Liver (tissue), 9 donors: ENCODE measurements around the gene TAC3. TPM values are rescaled to one million over a fixed set of nuclear protein-coding genes. Genes with fewer than 3 reads are reported as not detected.

Experiments
- DNase-seq: peaks from one replicate; pipeline ENCODE4 v3.0.0-alpha.2; 2017; ENCODE audit warnings: low spot score
- H3K27ac ChIP-seq, 2 donors: one replicate each; pipeline ENCODE4 v1.7.0; 2013; ENCODE audit warnings: inconsistent platforms in 2 of 2, low read length in 2 of 2, control low read depth in 1 of 2, low read depth in 1 of 2, mild to moderate bottlenecking in 1 of 2
- H3K27me3 ChIP-seq, 4 donors: one replicate each; pipeline versions ENCODE4 v1.6.1 to v1.7.0; 2013; ENCODE audit warnings: low read length in 3 of 4, inconsistent platforms in 1 of 4, mild to moderate bottlenecking in 1 of 4, moderate library complexity in 1 of 4; ENCODE audit not compliant: control insufficient read depth in 4 of 4, insufficient read depth in 4 of 4
- H3K36me3 ChIP-seq, 4 donors: one replicate each; pipeline versions ENCODE4 v1.6.1 to v1.7.0; 2013; ENCODE audit warnings: low read length in 3 of 4, mild to moderate bottlenecking in 3 of 4, low read depth in 1 of 4, moderate library complexity in 1 of 4; ENCODE audit not compliant: control insufficient read depth in 4 of 4, insufficient read depth in 3 of 4
- H3K4me1 ChIP-seq, 4 donors: one replicate each; pipeline versions ENCODE4 v1.6.1 to v1.7.0; 2013; ENCODE audit warnings: low read length in 3 of 4, mild to moderate bottlenecking in 3 of 4, moderate library complexity in 1 of 4; ENCODE audit not compliant: control insufficient read depth in 4 of 4, insufficient read depth in 4 of 4
- H3K4me3 ChIP-seq, 3 donors: one replicate each; pipeline versions ENCODE4 v1.6.1 to v1.7.0; 2013; ENCODE audit warnings: low read length in 3 of 3, control low read depth in 1 of 3, low read depth in 1 of 3, mild to moderate bottlenecking in 1 of 3
- H3K9ac ChIP-seq, 2 donors: one replicate each; pipeline ENCODE4 v1.7.0; 2013; ENCODE audit warnings: low read length in 2 of 2, mild to moderate bottlenecking in 2 of 2, moderate library complexity in 2 of 2, control low read depth in 1 of 2, low read depth in 1 of 2
- H3K9me3 ChIP-seq, 4 donors: one replicate each; pipeline versions ENCODE4 v1.6.1 to v1.7.0; 2013; ENCODE audit warnings: low read length in 3 of 4; ENCODE audit not compliant: control insufficient read depth in 4 of 4
- ATF3 ChIP-seq: IDR thresholded peaks from 2 replicates; pipeline ENCODE4 v1.6.1; 2016; ENCODE audit warnings: antibody characterized with exemption
- CTCF ChIP-seq: fragments of 150-350 bp; IDR thresholded peaks from 2 replicates; pipeline ENCODE4 v1.5.1; 2017; ENCODE audit warnings: improper control_type of control experiment, low read depth, low read length; ENCODE audit not compliant: missing input control
- EGR1 ChIP-seq, 2 donors: IDR thresholded peaks; 2 replicates each; pipeline ENCODE4 v1.6.1; 2016 to 2018; ENCODE audit warnings: antibody characterized with exemption in 2 of 2, low read depth in 2 of 2
- FOXA2 ChIP-seq: IDR thresholded peaks from 2 replicates; pipeline ENCODE4 v1.6.1; 2016; ENCODE audit warnings: antibody characterized with exemption
- GABPA ChIP-seq, 2 donors: IDR thresholded peaks in 1 of 2; conservative IDR thresholded peaks in 1 of 2; 2 replicates each; pipeline ENCODE4 v1.6.1; 2016; ENCODE audit warnings: antibody characterized with exemption in 2 of 2, mild to moderate bottlenecking in 1 of 2, moderate library complexity in 1 of 2
- HNF4A ChIP-seq, 2 donors: conservative IDR thresholded peaks; 2 replicates each; pipeline ENCODE4 v1.6.1; 2016; ENCODE audit warnings: antibody characterized with exemption in 2 of 2, mild to moderate bottlenecking in 2 of 2
- HNF4G ChIP-seq: IDR thresholded peaks from 2 replicates; pipeline ENCODE4 v1.6.1; 2016; ENCODE audit warnings: antibody characterized with exemption
- JUND ChIP-seq, 2 donors: IDR thresholded peaks; 2 replicates each; pipeline ENCODE4 v1.6.1; 2016; ENCODE audit warnings: antibody characterized with exemption in 2 of 2
- MAX ChIP-seq: IDR thresholded peaks from 2 replicates; pipeline ENCODE4 v1.6.1; 2016; ENCODE audit warnings: antibody characterized with exemption
- NR2F2 ChIP-seq: IDR thresholded peaks from 2 replicates; pipeline ENCODE4 v1.6.1; 2016; ENCODE audit warnings: antibody characterized with exemption
- RAD21 ChIP-seq, 2 donors: IDR thresholded peaks; 2 replicates each; pipeline ENCODE4 v1.6.1; 2016; ENCODE audit warnings: antibody characterized with exemption in 2 of 2, mild to moderate bottlenecking in 2 of 2
- REST ChIP-seq: IDR thresholded peaks from 2 replicates; pipeline ENCODE4 v1.6.1; 2016; ENCODE audit warnings: antibody characterized with exemption, mild to moderate bottlenecking
- RXRA ChIP-seq, 2 donors: IDR thresholded peaks; 2 replicates each; pipeline ENCODE4 v1.6.1; 2017 to 2018; ENCODE audit warnings: antibody characterized with exemption in 2 of 2, mild to moderate bottlenecking in 1 of 2
- SP1 ChIP-seq: IDR thresholded peaks from 2 replicates; pipeline ENCODE4 v1.6.1; 2018; ENCODE audit warnings: antibody characterized with exemption, mild to moderate bottlenecking
- TAF1 ChIP-seq: conservative IDR thresholded peaks from 2 replicates; pipeline ENCODE4 v1.6.1; 2016; ENCODE audit warnings: antibody characterized with exemption, mild to moderate bottlenecking
- WGBS: extraction: QIAGEN DNeasy Blood & Tissue Kit; methylation state at CpG from one replicate; pipeline ENCODE4 v1.1.7; 2013; 5-methylcytosine and 5-hydroxymethylcytosine counted together
- polyA plus RNA-seq, 2 donors: library from polyadenylated mRNA; stranded (reverse) in 1 of 2; unstranded in 1 of 2; fragments of 200-250 nt in 1 of 2; fragments of >200 nt in 1 of 2; fragmentation: Nextera tagmentation in 1 of 2; extraction: Ambion mirVana in 1 of 2; gene quantifications; one replicate each; pipeline versions ENCODE4 v1.2.1 to v1.2.3, GENCODE V29; 2013 to 2015
- total RNA-seq, 2 donors: library from RNA; depleted of rRNA; stranded (reverse); fragments of >200 nt; gene quantifications; one replicate each; pipeline ENCODE4 v1.2.3, GENCODE V29; 2014
- donor health status: healthy.
- donor health status: healthy.
- donor health status: healthy.
- donor health status: healthy.
- donor health status: healthy.

Gene TAC3
- total and polyA plus RNA-seq, 4 donors: not detected

GRCh38 chr12:56994231-56994746 lies 22.0 kb downstream of the TAC3 start:
- DNase-seq: peak; percentile 31
- Histone ChIP-seq H3K4me1 (peaks cover 2 to 43% (median 24%) of the 10 kb centered on the region in 4 donors), H3K4me3 (peak overlapping the region in 1 of 3 donors; percentile 2), H3K9me3 (no peaks in the 10 kb centered on the region), H3K9ac (no peak overlapping the region), H3K36me3 (peaks cover 0 to 2% (median 0%) of the 10 kb centered on the region in 4 donors), H3K27ac (no peak overlapping the region), H3K27me3 (no peaks in the 10 kb centered on the region)
- WGBS: 85% methylated on average over 10 of the region's 10 CpGs
- TF ChIP-seq TAF1: no peak
- TF ChIP-seq ATF3: no peak
- TF ChIP-seq FOXA2: no peak
- TF ChIP-seq RAD21 (IDR thresholded peaks at IDR 0.05): no peak
- no peak for TF ChIP-seq EGR1 (IDR thresholded peaks at IDR 0.05; ENCODE audit: low read depth in 2 of 2)
- TF ChIP-seq HNF4G: no peak
- TF ChIP-seq JUND (IDR thresholded peaks at IDR 0.05): no peak
- no peak for TF ChIP-seq HNF4A (conservative IDR thresholded peaks at IDR 0.05)
- TF ChIP-seq REST: no peak
- TF ChIP-seq GABPA (IDR thresholded peaks at IDR 0.05 in 1 of 2, conservative IDR thresholded peaks at IDR 0.05 in 1 of 2): no peak
- no peak for TF ChIP-seq SP1
- no peak for TF ChIP-seq CTCF
- no peak for TF ChIP-seq NR2F2
- no peak for TF ChIP-seq MAX
- no peak for TF ChIP-seq RXRA (IDR thresholded peaks at IDR 0.05)

- 32% methylated on average over 10 of the region's 10 CpGs for WGBS
- H3K9me3 ChIP-seq: no peaks in the 10 kb centered on the region
- peaks cover 2 to 40% (median 24%) of the 10 kb centered on the region in 4 donors for H3K4me1 ChIP-seq
- H3K27me3 ChIP-seq: no peaks in the 10 kb centered on the region
- H3K9ac ChIP-seq: no peak overlapping the region
- H3K27ac ChIP-seq: peak overlapping the region; percentile 57 to 59
- DNase-seq: peak; percentile 22
- no peak for TF ChIP-seq HNF4G
- TF ChIP-seq RXRA (IDR thresholded peaks at IDR 0.05): peak in 1 of 2 donors; percentile 23
- H3K4me3 ChIP-seq: no peak overlapping the region
- H3K36me3 ChIP-seq: no peaks in the 10 kb centered on the region
These were observed 23.0 kb downstream of the TAC3 start for GRCh38 chr12:56993346-56993745.
